HG02943 (cell line): Measurements from ENCODE around the gene LSM14A.
"Not testable (repeated sequence)": the region's sequence is repeated elsewhere in the genome, so short reads cannot be mapped to it uniquely, and the experiment has no call there.

Experiments
- ATAC-seq: cut with Tn5 transposase; IDR thresholded peaks from one replicate; pipeline ENCODE4 v1.9.1; 2021; ENCODE audit warnings: mild to moderate bottlenecking, low read depth, moderate library complexity; ENCODE audit not compliant: unreplicated experiment

LSM14A gene

GRCh38 chr19:34253167-34253566, 80.9 kb downstream of the LSM14A start:
- ATAC-seq: not testable (repeated sequence)

- ATAC-seq: not testable (repeated sequence)
Measured at GRCh38 chr19:34253681-34254045, 81.4 kb downstream of the LSM14A start.

GRCh38 chr19:34254046-34254697, 81.9 kb downstream of the LSM14A start, which contains the start of gene GARRE1:
GARRE1 (plus strand) TSS chr19:34254554; CDS start chr19:34300474, 45,920 bp downstream.
- peak; percentile 78 for ATAC-seq

GRCh38 chr19:34254698-34255432, 82.6 kb downstream of the LSM14A start:
- ATAC-seq: peak; percentile 48

DNA sequence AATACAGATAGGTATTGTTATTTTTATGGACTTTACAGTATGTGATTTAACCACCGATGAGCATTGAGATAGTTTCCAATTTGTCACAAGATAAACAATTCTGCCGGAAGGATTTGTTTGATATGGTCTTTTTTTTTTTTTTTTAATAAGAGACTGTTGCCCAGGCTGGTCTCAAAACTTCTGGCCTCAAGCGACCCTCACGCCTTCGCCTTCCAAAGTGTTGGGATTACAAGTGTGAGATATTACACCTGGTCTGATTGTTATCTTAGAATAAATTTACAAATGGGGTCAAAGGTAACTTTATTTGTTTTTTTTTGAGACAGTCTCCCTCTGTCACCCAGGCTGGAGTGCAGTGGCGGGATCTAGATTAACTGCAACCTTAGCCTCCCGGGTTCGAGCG, 83.2 kb downstream of the LSM14A start:
- no peak for ATAC-seq

GRCh38 chr19:34256835-34257558, 84.7 kb downstream of the LSM14A start:
- ATAC-seq: no peak

DNA sequence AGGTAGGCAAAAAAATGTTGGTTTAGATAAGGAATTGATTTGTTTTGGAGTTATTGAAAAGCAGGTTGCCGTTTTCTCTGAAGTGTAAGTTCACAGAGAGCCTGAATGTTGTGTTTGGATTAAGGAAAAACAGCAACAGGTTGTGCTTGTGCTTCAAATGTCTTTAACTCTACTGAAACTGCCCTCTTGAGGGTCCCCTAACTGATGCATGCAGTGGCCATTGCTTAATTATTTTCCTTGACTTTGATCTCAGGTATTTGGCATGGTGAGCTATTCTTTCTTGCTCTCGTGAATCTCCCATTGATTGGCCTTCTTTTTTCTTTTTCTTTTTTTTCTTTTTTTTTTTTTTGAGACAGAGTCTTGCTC, 85.2 kb downstream of the LSM14A start:
- no peak for ATAC-seq

- ATAC-seq: no peak
Measured at GRCh38 chr19:34259367-34260095, 87.2 kb downstream of the LSM14A start.

- ATAC-seq: no peak
Measured at GRCh38 chr19:34260771-34261173, 88.5 kb downstream of the LSM14A start.

DNA sequence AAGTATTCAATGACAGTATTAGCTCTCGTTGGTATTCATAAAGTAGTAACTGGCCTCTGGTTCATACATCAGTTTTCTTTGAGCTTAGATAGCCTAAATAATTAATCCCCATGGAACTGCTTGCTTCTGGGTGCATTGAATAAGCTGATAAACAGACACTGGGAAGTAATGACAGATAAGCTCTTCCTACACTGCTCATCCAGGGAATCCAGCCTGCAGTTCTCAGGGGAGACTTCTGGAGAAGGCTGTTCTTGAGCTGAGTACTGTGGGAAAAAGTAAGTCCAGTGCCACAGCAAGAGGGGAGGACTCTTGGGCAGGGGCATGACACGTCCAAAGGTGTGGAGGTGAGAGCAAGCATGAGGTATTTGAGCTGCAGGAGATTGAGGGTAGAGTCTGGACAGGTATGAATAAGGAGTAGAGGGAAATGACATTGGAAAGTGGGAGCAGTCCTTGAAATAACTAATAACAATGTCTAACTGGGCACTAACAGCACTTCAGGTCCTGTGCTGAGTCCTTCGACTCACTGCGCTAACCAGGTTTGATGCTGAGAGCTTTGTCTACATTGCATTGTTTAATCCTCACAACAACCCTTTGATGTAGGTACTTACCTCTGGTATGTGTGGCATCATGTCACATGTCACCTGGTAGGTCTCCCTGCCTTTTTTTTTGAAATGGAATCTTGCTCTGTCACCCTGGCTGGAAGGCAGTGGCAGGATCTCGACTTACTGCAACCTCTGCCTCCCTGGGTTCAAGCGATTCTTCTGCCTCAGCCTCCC, 89.2 kb downstream of the LSM14A start:
- no peak for ATAC-seq

DNA sequence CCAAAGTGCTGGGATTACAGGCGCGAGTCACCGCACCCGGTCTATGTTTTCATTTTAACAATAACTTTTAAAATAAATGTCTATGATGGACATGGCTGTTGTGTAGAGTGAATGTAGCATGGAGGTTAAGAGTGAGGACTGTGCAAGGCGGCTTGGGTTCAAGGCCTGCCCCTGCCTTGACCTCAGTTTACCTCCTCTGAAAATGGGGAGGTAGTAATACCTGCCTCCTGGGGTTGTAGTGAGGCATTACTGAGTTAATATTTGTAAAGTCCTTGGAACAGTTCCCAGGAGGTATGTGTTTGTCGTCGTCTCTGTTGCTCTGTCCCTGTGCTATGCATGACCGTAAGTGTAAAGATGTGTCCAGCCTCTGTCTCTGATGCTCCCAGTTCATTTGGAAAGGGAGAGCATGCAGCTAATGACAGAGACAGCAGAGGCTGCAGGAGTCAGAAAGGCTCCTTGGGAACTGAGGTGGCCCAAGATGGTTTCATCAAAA, 91.5 kb downstream of the LSM14A start:
- no peak for ATAC-seq

- no peak for ATAC-seq
Measured at GRCh38 chr19:34265221-34265650, 92.9 kb downstream of the LSM14A start.

DNA sequence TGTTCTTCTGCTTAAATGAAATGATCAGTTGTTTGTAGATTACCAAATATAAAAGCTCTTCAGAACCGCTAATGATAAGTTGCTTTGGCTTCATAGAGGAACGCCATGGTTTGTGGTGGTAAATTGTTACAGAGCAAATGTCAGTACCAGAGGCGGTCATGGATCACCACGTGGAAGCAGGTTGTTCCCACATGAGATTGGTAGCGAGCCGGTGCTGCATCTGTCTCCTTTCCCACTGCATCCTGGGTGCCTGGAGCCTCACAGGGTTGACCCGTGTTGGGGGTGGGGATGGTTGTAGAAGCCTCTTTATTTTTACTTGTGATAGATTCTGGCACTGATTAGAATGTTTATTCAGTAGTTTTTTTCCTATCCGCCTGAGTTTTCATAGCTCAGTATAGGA, 96.8 kb downstream of the LSM14A start:
- ATAC-seq: no peak

DNA sequence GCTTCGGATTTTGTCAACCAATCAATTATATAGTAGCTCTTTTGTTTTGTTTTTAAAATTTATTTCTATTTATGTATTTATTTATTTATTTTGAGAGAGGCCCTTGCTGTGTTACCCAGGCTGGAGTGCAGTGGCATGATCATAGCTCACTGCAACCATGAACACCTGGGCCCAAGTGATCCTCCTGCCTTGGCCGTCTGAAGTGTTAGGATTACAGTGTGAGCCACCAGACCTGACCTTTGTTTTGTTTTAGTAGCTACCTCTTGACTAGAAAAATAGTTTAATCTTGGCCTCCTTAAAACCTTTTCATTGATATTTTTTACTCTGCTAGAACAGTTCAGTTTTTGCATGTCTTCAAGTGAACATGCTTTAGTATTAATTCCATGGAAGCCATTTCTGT, 97.2 kb downstream of the LSM14A start:
- no peak for ATAC-seq

GRCh38 chr19:34269968-34270621, 97.8 kb downstream of the LSM14A start:
- ATAC-seq: peak; percentile 67

DNA sequence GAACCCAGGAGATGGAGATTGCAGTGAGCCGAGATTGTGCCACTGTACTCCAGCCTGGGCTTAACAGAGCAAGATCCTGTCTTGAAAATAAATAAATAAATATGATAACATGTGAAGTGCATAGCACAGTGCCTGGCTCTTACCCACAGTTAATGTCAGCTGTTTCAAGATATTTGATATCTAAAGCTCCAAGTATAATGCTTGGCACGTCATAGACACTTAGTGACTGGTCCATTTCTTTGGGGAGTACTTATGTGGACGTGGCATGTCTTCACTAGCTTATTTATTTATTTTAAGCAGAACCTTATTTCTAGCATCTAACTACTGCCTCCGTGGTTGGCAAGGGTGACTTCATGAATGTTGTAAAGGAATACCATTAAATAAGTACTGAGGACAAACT, 100.8 kb downstream of the LSM14A start:
- no peak for ATAC-seq

DNA sequence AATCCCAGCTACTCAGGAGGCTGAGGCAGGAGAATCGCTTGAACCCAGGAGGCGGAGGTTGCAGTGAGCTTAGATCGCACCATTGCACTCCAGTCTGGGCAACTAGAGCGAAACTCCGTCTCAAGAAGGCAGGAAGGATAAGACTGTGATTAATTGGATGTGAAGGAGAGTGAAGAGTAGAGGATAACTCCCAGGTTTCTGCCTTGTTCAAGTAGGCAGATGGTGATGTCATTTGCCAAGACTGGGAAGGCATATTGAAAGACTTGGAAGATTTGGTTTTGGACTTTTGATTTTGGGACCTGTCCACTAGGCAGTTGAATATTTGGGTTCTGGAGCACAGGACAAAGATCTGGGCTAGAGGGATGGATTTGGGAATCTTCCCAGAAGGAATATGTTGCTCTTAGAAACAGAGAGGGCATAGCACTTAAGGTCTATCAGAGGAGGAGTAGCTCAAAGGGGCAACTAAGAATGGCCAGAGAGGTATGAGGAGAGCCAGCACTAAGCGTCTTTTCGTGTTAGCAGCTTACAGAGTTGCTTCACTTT, 102.1 kb downstream of the LSM14A start:
- ATAC-seq: no peak

DNA sequence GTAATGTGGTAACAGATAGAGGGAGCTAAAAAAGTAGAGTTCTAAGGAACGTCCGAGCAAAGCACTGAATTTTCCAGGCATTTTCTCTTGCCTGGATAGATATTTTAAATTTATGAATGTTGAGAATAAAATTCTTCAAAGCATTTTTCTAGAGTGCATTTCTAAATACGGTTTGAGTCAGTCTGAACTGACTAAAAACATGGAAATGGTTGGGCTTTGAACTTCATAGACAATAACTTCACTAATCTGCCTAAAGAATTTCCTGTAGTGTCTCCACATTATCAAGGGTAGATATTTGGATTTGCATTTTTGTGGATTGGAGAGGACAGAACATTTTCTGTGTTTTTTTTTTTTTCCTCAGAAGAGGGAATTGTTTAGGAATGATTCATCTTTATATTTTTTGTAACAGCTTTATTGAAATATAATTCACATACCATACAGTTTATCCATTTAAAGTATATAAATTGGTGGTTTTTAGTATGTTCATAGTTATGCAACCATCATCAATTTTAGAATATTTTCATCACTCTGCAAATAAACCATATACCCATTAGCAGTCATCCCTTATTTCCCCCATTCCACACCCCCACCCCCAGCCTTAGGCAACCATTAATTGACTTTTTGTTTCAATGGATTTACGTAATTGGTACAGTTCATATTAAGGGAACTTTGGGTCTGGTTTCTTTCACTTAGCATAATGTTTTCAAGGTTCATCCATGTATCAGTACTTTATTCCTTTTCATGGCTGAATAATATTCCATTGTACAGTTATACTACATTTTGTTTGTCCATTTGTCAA, 102.7 kb downstream of the LSM14A start:
- ATAC-seq: no peak
